GM21360 (cell line): ENCODE data around the gene TNF.
"Not testable (repeated sequence)": the region's sequence is repeated elsewhere in the genome, so short reads cannot be mapped to it uniquely, and the experiment has no call there.

Source experiments
- ATAC-seq: cut with Tn5 transposase; IDR thresholded peaks from one replicate; pipeline ENCODE4 v1.9.1; 2021; ENCODE audit warnings: mild to moderate bottlenecking, moderate library complexity; ENCODE audit not compliant: unreplicated experiment

The TNF gene

GRCh38 chr6:31543639-31544038 is 31.7 kb upstream of the TNF start:
- no peak for ATAC-seq

GRCh38 chr6:31544676-31545075 is 30.7 kb upstream of the TNF start:
- ATAC-seq: no peak

GRCh38 chr6:31545291-31545690 is 30.1 kb upstream of the TNF start:
- no peak for ATAC-seq

GRCh38 chr6:31546339-31546957 is 28.9 kb upstream of the TNF start, which contains the start of gene ATP6V1G2:
TSS of gene ATP6V1G2 (minus strand) at chr6:31546608. CDS start at chr6:31546559, 49 bp downstream.
- peak; percentile 46 for ATAC-seq

- peak; percentile 52 for ATAC-seq
These were observed 28.2 kb upstream of the TNF start, which contains the start of gene NFKBIL1 for GRCh38 chr6:31546958-31547726. TSS of gene NFKBIL1 (plus strand) at chr6:31547608. CDS start at chr6:31547695, 87 bp downstream.

- no peak for ATAC-seq
These were observed 27.4 kb upstream of the TNF start for GRCh38 chr6:31547727-31548543.

- no peak for ATAC-seq
These were observed 26.9 kb upstream of the TNF start for GRCh38 chr6:31548544-31548873.

GRCh38 chr6:31551371-31551770 is 24.0 kb upstream of the TNF start:
- not testable (repeated sequence) for ATAC-seq

- ATAC-seq: no peak
These were observed 19.1 kb upstream of the TNF start for GRCh38 chr6:31556307-31556706.

GRCh38 chr6:31557443-31558317 is 17.7 kb upstream of the TNF start:
- ATAC-seq: no peak

GRCh38 chr6:31558318-31558625 is 17.1 kb upstream of the TNF start:
- ATAC-seq: no peak

GRCh38 chr6:31558631-31559500 is 16.5 kb upstream of the TNF start:
- no peak for ATAC-seq

- ATAC-seq: no peak
These were observed 15.8 kb upstream of the TNF start for GRCh38 chr6:31559606-31559957.

- peak; percentile 39 for ATAC-seq
These were observed 15.2 kb upstream of the TNF start for GRCh38 chr6:31559958-31560696.

- no peak for ATAC-seq
These were observed 14.7 kb upstream of the TNF start for GRCh38 chr6:31560697-31561058.

GRCh38 chr6:31567531-31568370 is 7.6 kb upstream of the TNF start:
- ATAC-seq: no peak

GRCh38 chr6:31568537-31568961 is 6.8 kb upstream of the TNF start:
- peak; percentile 55 for ATAC-seq

GRCh38 chr6:31569861-31570536 is 5.4 kb upstream of the TNF start:
- no peak for ATAC-seq
